Loucy (cell line): ENCODE measurements around the gene CACNA1H.

Experiments
- CTCF ChIP-seq: fragments of 200-600 bp; sonication (generic); conservative IDR thresholded peaks from 2 replicates; pipeline ENCODE4 v1.5.1; 2014; ENCODE audit warnings: mild to moderate bottlenecking, antibody characterized with exemption, low read length
- EZH2phosphoT487 ChIP-seq: fragments of 200-600 bp; IDR thresholded peaks from 2 replicates; pipeline ENCODE4 v1.6.1; 2018; ENCODE audit warnings: antibody characterized with exemption, mild to moderate bottlenecking, moderate library complexity, borderline replicate concordance

GRCh38 chr16:1195393-1195666 lies 42.4 kb downstream of the CACNA1H start:
- no peak for TF ChIP-seq CTCF
- TF ChIP-seq EZH2phosphoT487 = no peak
